GM18508 (cell line): ENCODE measurements around the gene LPAR3.
"Not testable (repeated sequence)": the region's sequence is repeated elsewhere in the genome, so short reads cannot be mapped to it uniquely, and the experiment has no call there.

Source experiments
- ATAC-seq: cut with Tn5 transposase; IDR thresholded peaks from one replicate; pipeline ENCODE4 v1.9.1; 2021; ENCODE audit warnings: moderate number of reproducible peaks; ENCODE audit not compliant: insufficient read depth, unreplicated experiment

LPAR3 gene

GRCh38 chr1:84892705-84893618 lies at the start of gene LPAR3:
Gene LPAR3 (minus strand): TSS chr1:84893206. CDS start chr1:84866120, 27,086 bp downstream.
- ATAC-seq: no peak

- ATAC-seq: no peak
Observed at GRCh38 chr1:84941843-84942242, 48.8 kb upstream of the LPAR3 start.

GRCh38 chr1:84940481-84940880 lies 47.5 kb upstream of the LPAR3 start:
- no peak for ATAC-seq

- no peak for ATAC-seq
Observed at GRCh38 chr1:84939761-84940160, 46.8 kb upstream of the LPAR3 start.

- ATAC-seq: no peak
Observed at GRCh38 chr1:84939151-84939550, 46.1 kb upstream of the LPAR3 start.

GRCh38 chr1:84936116-84936810 lies 43.3 kb upstream of the LPAR3 start:
- no peak for ATAC-seq

- ATAC-seq: no peak
Observed at GRCh38 chr1:84933011-84933611, 40.1 kb upstream of the LPAR3 start.

- ATAC-seq: no peak
Observed at GRCh38 chr1:84930831-84931230, 37.8 kb upstream of the LPAR3 start.

- no peak for ATAC-seq
Observed at GRCh38 chr1:84930329-84930728, 37.3 kb upstream of the LPAR3 start.

GRCh38 chr1:84929581-84929980 lies 36.6 kb upstream of the LPAR3 start:
- no peak for ATAC-seq

GRCh38 chr1:84928979-84929378 lies 36.0 kb upstream of the LPAR3 start:
- ATAC-seq: no peak

GRCh38 chr1:84923317-84923716 lies 30.3 kb upstream of the LPAR3 start:
- ATAC-seq: no peak

GRCh38 chr1:84920159-84920558 lies 27.2 kb upstream of the LPAR3 start:
- ATAC-seq: no peak

- ATAC-seq: no peak
Observed at GRCh38 chr1:84919461-84919970, 26.5 kb upstream of the LPAR3 start.

- no peak for ATAC-seq
Observed at GRCh38 chr1:84918726-84919336, 25.8 kb upstream of the LPAR3 start.

GRCh38 chr1:84916897-84917296 lies 23.9 kb upstream of the LPAR3 start:
- ATAC-seq: no peak

- ATAC-seq: no peak
Observed at GRCh38 chr1:84913555-84913892, 20.5 kb upstream of the LPAR3 start.

GRCh38 chr1:84912726-84913554 lies 19.9 kb upstream of the LPAR3 start:
- ATAC-seq: no peak

GRCh38 chr1:84908746-84909464 lies 15.9 kb upstream of the LPAR3 start:
- ATAC-seq: not testable (repeated sequence)
